HEK293 (cell line): ENCODE measurements around the gene NUDT8.

Experiments used
- CTCF ChIA-PET: fragments of 350-600 bp; formaldehyde crosslinking; extraction: SDS; loops from one replicate; lab custom pipeline; 2021; ENCODE audit warnings: antibody characterized with exemption; lab: Yijun Ruan, JAX
- POLR2A ChIA-PET: fragments of 300-600 bp; formaldehyde crosslinking; extraction: SDS; loops from one replicate; lab custom pipeline; 2020; ENCODE audit warnings: antibody characterized with exemption, inconsistent platforms; lab: Yijun Ruan, JAX
- H3K27ac ChIP-seq: fragments of 200-500 bp; sonication (Bioruptor generic); 2 replicates; pipeline ENCODE4 v1.5.1; 2014; ENCODE audit warnings: low read depth, low read length, control low read depth, inconsistent platforms; ENCODE audit errors: extremely low read depth
- H3K36me3 ChIP-seq, 2 experiments: fragments of 200-500 bp in 1 of 2; sonication (Bioruptor generic) in 1 of 2; 1 replicate in 1 of 2; 2 replicates in 1 of 2; pipeline ENCODE4 v1.5.1; 2014 to 2017; ENCODE audit warnings: inconsistent platforms in 2 of 2, low read length in 2 of 2; ENCODE audit not compliant: control insufficient read depth in 2 of 2, insufficient read depth in 1 of 2
- H3K4me1 ChIP-seq: fragments of 200-500 bp; sonication (Bioruptor generic); 2 replicates; pipeline ENCODE4 v1.5.1; 2014; ENCODE audit warnings: mild to moderate bottlenecking, low read length, inconsistent platforms; ENCODE audit not compliant: control insufficient read depth, insufficient read depth
- H3K4me3 ChIP-seq: 2 replicates; pipeline ENCODE4 v1.5.1; 2011; ENCODE audit warnings: low read depth, mild to moderate bottlenecking, control low read depth, low read length, moderate library complexity
- H3K9me3 ChIP-seq: fragments of 200-500 bp; sonication (Bioruptor generic); 2 replicates; pipeline ENCODE4 v1.5.1; 2014; ENCODE audit warnings: low read depth, low read length, inconsistent platforms; ENCODE audit not compliant: control insufficient read depth, insufficient read depth
- GLIS2 ChIP-seq: fragments of 450-650 bp; formaldehyde crosslinking; IDR thresholded peaks from 2 replicates; pipeline ENCODE4 v1.5.1; 2016; ENCODE audit warnings: missing biosample characterization, missing genetic modification characterization
- HOXC10 ChIP-seq: sonication (generic); formaldehyde crosslinking; IDR thresholded peaks from 2 replicates; pipeline ENCODE4 v1.8.1; 2023; ENCODE audit warnings: mild to moderate bottlenecking, missing genetic modification reagents
- REPIN1 ChIP-seq: fragments of 450-650 bp; formaldehyde crosslinking; IDR thresholded peaks from 2 replicates; pipeline ENCODE4 v1.5.1; 2017; ENCODE audit warnings: missing biosample characterization, missing genetic modification characterization, low read depth
- SCRT1 ChIP-seq: fragments of 450-650 bp; formaldehyde crosslinking; IDR thresholded peaks from 2 replicates; pipeline ENCODE4 v1.5.1; 2016; ENCODE audit warnings: missing biosample characterization, missing genetic modification characterization, borderline replicate concordance
- ZBTB17 ChIP-seq: fragments of 450-650 bp; formaldehyde crosslinking; IDR thresholded peaks from 2 replicates; pipeline ENCODE4 v1.5.1; 2016; ENCODE audit warnings: missing biosample characterization, missing genetic modification characterization
- ZBTB48 ChIP-seq: fragments of 450-650 bp; formaldehyde crosslinking; IDR thresholded peaks from 2 replicates; pipeline ENCODE4 v1.5.1; 2016; ENCODE audit warnings: missing biosample characterization, missing genetic modification characterization
- ZFP41 ChIP-seq: fragments of 450-650 bp; formaldehyde crosslinking; IDR thresholded peaks from 2 replicates; pipeline ENCODE4 v1.5.1; 2016; ENCODE audit warnings: missing biosample characterization, missing genetic modification characterization, borderline replicate concordance
- ZNF157 ChIP-seq: fragments of 450-650 bp; formaldehyde crosslinking; IDR thresholded peaks from 2 replicates; pipeline ENCODE4 v1.5.1; 2016; ENCODE audit warnings: missing biosample characterization, missing genetic modification characterization
- ZNF266 ChIP-seq: fragments of 450-650 bp; formaldehyde crosslinking; IDR thresholded peaks from 2 replicates; pipeline ENCODE4 v1.5.1; 2016; ENCODE audit warnings: missing biosample characterization, missing genetic modification characterization, low read depth
- ZNF341 ChIP-seq: fragments of 450-650 bp; formaldehyde crosslinking; IDR thresholded peaks from 2 replicates; pipeline ENCODE4; 2016; ENCODE audit warnings: low read depth, missing biosample characterization, missing genetic modification characterization
- ZNF48 ChIP-seq: fragments of 450-650 bp; formaldehyde crosslinking; IDR thresholded peaks from 2 replicates; pipeline ENCODE4 v1.5.1; 2016; ENCODE audit warnings: missing biosample characterization, missing genetic modification characterization
- TF ChIP-seq, protein P1 (sequence below): fragments of 450-650 bp; formaldehyde crosslinking; IDR thresholded peaks from 2 replicates; pipeline ENCODE4 v1.5.1; 2016; ENCODE audit warnings: missing biosample characterization, missing genetic modification characterization, borderline replicate concordance
- TF ChIP-seq, protein P2 (sequence below): fragments of 450-650 bp; formaldehyde crosslinking; IDR thresholded peaks from 2 replicates; pipeline ENCODE4 v1.5.1; 2016; ENCODE audit warnings: missing biosample characterization, missing genetic modification characterization, borderline replicate concordance
- TF ChIP-seq, protein P3 (sequence below): fragments of 450-650 bp; formaldehyde crosslinking; IDR thresholded peaks from 2 replicates; pipeline ENCODE4 v1.5.1; 2017; ENCODE audit warnings: missing biosample characterization, mild to moderate bottlenecking, missing genetic modification characterization, moderate library complexity
- TF ChIP-seq, protein P4 (sequence below): fragments of 450-650 bp; formaldehyde crosslinking; IDR thresholded peaks from 2 replicates; pipeline ENCODE4 v1.5.1; 2016; ENCODE audit warnings: missing biosample characterization, missing genetic modification characterization

Gene NUDT8

DNA sequence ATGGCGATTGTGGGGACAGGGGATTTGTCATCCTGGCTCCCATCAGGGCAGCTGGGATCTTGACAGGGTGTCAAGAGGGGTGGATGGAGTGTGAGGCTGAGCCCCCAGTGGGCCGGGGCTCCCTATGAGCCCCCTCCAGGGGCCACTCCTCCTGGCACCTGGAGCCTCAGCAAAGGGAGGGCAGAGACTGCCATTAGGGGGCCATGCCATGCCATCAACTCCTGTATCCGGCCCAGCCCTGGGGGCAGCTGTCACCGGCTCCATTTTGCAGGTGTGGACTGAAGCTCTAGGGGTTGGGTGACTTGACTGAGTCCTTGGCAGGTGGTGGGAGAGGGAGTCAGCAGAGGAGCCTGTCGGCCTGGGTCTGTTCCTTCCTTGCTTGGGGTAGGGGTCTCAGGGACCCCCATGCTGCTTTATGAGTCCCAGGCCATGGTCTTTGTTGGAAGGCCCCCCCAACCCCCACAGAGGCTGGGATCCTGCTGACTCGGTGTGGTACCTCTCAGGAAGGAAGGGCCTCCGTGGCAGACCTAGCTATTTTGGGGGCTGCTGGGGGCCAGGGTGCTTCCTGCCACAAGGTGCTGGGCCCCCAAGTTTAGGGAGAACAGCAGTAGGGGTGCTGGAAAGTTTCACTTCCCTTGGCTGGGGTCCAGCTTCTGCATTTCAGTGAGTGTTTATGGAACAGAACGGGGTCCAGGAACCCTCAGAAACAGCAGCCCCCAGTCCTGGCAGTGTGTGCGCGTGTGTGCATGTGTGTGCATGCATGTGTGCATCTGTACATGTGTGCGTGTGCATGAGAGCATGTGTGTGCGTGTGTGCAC is 19.3 kb upstream of the NUDT8 start:
- Histone ChIP-seq H3K27ac (no peak overlapping the region), H3K4me1 (no peaks in the 10 kb centered on the region), H3K36me3 (no peaks in the 10 kb centered on the region), H3K9me3 (no peaks in the 10 kb centered on the region), H3K4me3 (no peak overlapping the region)
- CTCF ChIA-PET, result interaction anchor here (1.0 to 3.1 kb wide), 2 partner anchors 10 kb away, joined by 3 to 14 read pairs; no protein-coding TSS in a partner anchor
- 0 out of 2 replicates have a peak, but pooled peaks have one; percentile 15 for TF ChIP-seq ZBTB17 (tag by site-specific recombination)
- no peak for TF ChIP-seq ZNF48
- TF ChIP-seq ZBTB48 (tag by site-specific recombination), result no peak
- TF ChIP-seq ZNF157 (tag by site-specific recombination), result no peak
- no peak for TF ChIP-seq SCRT1 (tag by site-specific recombination)
- TF ChIP-seq, protein P1, sequence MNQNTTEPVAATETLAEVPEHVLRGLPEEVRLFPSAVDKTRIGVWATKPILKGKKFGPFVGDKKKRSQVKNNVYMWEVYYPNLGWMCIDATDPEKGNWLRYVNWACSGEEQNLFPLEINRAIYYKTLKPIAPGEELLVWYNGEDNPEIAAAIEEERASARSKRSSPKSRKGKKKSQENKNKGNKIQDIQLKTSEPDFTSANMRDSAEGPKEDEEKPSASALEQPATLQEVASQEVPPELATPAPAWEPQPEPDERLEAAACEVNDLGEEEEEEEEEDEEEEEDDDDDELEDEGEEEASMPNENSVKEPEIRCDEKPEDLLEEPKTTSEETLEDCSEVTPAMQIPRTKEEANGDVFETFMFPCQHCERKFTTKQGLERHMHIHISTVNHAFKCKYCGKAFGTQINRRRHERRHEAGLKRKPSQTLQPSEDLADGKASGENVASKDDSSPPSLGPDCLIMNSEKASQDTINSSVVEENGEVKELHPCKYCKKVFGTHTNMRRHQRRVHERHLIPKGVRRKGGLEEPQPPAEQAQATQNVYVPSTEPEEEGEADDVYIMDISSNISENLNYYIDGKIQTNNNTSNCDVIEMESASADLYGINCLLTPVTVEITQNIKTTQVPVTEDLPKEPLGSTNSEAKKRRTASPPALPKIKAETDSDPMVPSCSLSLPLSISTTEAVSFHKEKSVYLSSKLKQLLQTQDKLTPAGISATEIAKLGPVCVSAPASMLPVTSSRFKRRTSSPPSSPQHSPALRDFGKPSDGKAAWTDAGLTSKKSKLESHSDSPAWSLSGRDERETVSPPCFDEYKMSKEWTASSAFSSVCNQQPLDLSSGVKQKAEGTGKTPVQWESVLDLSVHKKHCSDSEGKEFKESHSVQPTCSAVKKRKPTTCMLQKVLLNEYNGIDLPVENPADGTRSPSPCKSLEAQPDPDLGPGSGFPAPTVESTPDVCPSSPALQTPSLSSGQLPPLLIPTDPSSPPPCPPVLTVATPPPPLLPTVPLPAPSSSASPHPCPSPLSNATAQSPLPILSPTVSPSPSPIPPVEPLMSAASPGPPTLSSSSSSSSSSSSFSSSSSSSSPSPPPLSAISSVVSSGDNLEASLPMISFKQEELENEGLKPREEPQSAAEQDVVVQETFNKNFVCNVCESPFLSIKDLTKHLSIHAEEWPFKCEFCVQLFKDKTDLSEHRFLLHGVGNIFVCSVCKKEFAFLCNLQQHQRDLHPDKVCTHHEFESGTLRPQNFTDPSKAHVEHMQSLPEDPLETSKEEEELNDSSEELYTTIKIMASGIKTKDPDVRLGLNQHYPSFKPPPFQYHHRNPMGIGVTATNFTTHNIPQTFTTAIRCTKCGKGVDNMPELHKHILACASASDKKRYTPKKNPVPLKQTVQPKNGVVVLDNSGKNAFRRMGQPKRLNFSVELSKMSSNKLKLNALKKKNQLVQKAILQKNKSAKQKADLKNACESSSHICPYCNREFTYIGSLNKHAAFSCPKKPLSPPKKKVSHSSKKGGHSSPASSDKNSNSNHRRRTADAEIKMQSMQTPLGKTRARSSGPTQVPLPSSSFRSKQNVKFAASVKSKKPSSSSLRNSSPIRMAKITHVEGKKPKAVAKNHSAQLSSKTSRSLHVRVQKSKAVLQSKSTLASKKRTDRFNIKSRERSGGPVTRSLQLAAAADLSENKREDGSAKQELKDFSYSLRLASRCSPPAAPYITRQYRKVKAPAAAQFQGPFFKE (tag by site-specific recombination), result no peak
- TF ChIP-seq, protein P2, sequence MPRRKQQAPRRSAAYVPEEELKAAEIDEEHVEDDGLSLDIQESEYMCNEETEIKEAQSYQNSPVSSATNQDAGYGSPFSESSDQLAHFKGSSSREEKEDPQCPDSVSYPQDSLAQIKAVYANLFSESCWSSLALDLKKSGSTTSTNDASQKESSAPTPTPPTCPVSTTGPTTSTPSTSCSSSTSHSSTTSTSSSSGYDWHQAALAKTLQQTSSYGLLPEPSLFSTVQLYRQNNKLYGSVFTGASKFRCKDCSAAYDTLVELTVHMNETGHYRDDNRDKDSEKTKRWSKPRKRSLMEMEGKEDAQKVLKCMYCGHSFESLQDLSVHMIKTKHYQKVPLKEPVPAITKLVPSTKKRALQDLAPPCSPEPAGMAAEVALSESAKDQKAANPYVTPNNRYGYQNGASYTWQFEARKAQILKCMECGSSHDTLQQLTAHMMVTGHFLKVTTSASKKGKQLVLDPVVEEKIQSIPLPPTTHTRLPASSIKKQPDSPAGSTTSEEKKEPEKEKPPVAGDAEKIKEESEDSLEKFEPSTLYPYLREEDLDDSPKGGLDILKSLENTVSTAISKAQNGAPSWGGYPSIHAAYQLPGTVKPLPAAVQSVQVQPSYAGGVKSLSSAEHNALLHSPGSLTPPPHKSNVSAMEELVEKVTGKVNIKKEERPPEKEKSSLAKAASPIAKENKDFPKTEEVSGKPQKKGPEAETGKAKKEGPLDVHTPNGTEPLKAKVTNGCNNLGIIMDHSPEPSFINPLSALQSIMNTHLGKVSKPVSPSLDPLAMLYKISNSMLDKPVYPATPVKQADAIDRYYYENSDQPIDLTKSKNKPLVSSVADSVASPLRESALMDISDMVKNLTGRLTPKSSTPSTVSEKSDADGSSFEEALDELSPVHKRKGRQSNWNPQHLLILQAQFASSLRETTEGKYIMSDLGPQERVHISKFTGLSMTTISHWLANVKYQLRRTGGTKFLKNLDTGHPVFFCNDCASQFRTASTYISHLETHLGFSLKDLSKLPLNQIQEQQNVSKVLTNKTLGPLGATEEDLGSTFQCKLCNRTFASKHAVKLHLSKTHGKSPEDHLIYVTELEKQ (tag by site-specific recombination), result no peak
- no peak for TF ChIP-seq ZFP41 (tag by site-specific recombination)
- no peak for TF ChIP-seq ZNF341 (tag by site-specific recombination)
- TF ChIP-seq, protein P3, sequence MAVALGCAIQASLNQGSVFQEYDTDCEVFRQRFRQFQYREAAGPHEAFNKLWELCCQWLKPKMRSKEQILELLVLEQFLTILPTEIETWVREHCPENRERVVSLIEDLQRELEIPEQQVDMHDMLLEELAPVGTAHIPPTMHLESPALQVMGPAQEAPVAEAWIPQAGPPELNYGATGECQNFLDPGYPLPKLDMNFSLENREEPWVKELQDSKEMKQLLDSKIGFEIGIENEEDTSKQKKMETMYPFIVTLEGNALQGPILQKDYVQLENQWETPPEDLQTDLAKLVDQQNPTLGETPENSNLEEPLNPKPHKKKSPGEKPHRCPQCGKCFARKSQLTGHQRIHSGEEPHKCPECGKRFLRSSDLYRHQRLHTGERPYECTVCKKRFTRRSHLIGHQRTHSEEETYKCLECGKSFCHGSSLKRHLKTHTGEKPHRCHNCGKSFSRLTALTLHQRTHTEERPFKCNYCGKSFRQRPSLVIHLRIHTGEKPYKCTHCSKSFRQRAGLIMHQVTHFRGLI (tag by site-specific recombination), result no peak
- no peak for TF ChIP-seq REPIN1
- TF ChIP-seq HOXC10, result no peak
- TF ChIP-seq GLIS2, result peak; percentile 25; the same call in 1 of the 2 replicates
- TF ChIP-seq, protein P4, sequence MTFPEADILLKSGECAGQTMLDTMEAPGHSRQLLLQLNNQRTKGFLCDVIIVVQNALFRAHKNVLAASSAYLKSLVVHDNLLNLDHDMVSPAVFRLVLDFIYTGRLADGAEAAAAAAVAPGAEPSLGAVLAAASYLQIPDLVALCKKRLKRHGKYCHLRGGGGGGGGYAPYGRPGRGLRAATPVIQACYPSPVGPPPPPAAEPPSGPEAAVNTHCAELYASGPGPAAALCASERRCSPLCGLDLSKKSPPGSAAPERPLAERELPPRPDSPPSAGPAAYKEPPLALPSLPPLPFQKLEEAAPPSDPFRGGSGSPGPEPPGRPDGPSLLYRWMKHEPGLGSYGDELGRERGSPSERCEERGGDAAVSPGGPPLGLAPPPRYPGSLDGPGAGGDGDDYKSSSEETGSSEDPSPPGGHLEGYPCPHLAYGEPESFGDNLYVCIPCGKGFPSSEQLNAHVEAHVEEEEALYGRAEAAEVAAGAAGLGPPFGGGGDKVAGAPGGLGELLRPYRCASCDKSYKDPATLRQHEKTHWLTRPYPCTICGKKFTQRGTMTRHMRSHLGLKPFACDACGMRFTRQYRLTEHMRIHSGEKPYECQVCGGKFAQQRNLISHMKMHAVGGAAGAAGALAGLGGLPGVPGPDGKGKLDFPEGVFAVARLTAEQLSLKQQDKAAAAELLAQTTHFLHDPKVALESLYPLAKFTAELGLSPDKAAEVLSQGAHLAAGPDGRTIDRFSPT (tag by site-specific recombination), result no peak
- TF ChIP-seq ZNF266 (tag by site-specific recombination), result no peak
- POLR2A ChIA-PET, result no interaction called here
